SU-DHL-6 (cell line): ENCODE results near the gene VPS13D.

Experiments used
- EZH2phosphoT487 ChIP-seq: fragments of 200-600 bp; sonication (generic), shearing (Covaris generic); conservative IDR thresholded peaks from 2 replicates; pipeline ENCODE4 v1.6.1; 2018; ENCODE audit warnings: mild to moderate bottlenecking, antibody characterized with exemption, low read length, moderate library complexity, mixed read lengths
- TF ChIP-seq, protein P1 (sequence below): fragments of 200-600 bp; sonication (generic); IDR thresholded peaks from one replicate; pipeline ENCODE4 v1.5.1; 2017; ENCODE audit warnings: antibody characterized with exemption, mild to moderate bottlenecking, low read length, moderate library complexity; ENCODE audit not compliant: insufficient read depth, poor library complexity, severe bottlenecking

DNA sequence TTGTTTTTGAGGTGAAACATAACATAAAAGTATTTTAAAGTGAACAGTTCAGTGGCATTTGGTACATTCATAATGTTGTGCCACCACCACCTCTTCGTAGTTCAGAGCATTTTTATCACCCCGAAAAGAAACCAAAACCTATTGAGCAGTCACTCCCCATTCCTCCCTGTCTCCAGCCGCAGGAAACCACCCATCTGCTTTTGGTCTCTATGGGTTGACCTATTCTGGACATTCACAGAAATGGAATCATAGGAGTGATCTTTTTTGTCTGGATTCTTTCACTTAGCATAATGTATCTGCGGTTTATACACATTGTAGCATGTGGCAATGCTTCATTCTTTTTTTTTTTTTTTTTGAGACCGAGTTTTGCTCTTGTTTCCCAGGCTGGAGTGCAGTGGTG, 141.2 kb downstream of the VPS13D start:
- TF ChIP-seq, protein P1, sequence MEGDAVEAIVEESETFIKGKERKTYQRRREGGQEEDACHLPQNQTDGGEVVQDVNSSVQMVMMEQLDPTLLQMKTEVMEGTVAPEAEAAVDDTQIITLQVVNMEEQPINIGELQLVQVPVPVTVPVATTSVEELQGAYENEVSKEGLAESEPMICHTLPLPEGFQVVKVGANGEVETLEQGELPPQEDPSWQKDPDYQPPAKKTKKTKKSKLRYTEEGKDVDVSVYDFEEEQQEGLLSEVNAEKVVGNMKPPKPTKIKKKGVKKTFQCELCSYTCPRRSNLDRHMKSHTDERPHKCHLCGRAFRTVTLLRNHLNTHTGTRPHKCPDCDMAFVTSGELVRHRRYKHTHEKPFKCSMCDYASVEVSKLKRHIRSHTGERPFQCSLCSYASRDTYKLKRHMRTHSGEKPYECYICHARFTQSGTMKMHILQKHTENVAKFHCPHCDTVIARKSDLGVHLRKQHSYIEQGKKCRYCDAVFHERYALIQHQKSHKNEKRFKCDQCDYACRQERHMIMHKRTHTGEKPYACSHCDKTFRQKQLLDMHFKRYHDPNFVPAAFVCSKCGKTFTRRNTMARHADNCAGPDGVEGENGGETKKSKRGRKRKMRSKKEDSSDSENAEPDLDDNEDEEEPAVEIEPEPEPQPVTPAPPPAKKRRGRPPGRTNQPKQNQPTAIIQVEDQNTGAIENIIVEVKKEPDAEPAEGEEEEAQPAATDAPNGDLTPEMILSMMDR = no peak
- no peak for TF ChIP-seq EZH2phosphoT487
